IPS DF 6.9 (cell line): Measurements from ENCODE around the gene GARIN3.

Experiments
- DNase-seq: peaks from one replicate; pipeline ENCODE4 v3.0.0-alpha.2; 2013; ENCODE audit warnings: low read depth, low spot score
- H3K27ac ChIP-seq: one replicate; pipeline ENCODE4 v1.5.1; 2013; ENCODE audit warnings: low read length, control low read depth
- H3K27me3 ChIP-seq: 2 replicates; pipeline ENCODE4 v1.6.1; 2013; ENCODE audit warnings: mild to moderate bottlenecking, low read length; ENCODE audit not compliant: control insufficient read depth, insufficient read depth
- H3K36me3 ChIP-seq: 2 replicates; pipeline ENCODE4 v1.6.1; 2013; ENCODE audit warnings: low read length; ENCODE audit not compliant: control insufficient read depth, insufficient read depth
- H3K4me1 ChIP-seq: 2 replicates; pipeline ENCODE4 v1.6.1; 2013; ENCODE audit warnings: low read length; ENCODE audit not compliant: control insufficient read depth, insufficient read depth
- H3K4me3 ChIP-seq: 2 replicates; pipeline ENCODE4 v1.5.1; 2013; ENCODE audit warnings: mild to moderate bottlenecking, low read length
- H3K9me3 ChIP-seq: 2 replicates; pipeline ENCODE4 v1.6.1; 2013; ENCODE audit warnings: low read length, inconsistent platforms; ENCODE audit not compliant: control insufficient read depth, insufficient read depth
- WGBS: extraction: QIAGEN DNeasy Blood & Tissue Kit; methylation state at CpG from one replicate; pipeline ENCODE4 v1.1.7; 2013; ENCODE audit warnings: mixed read lengths, missing lambda C conversion rate; ENCODE audit not compliant: insufficient read length, insufficient coverage; 5-methylcytosine and 5-hydroxymethylcytosine counted together

The GARIN3 gene

GRCh38 chr5:157184117-157184670 is 18.1 kb upstream of the GARIN3 start:
- no peak for DNase-seq
- Histone ChIP-seq H3K27me3 (peaks cover 3% of the 10 kb centered on the region; the same call in 1 of the 2 replicates), H3K4me1 (no peaks in the 10 kb centered on the region), H3K9me3 (no peaks in the 10 kb centered on the region), H3K36me3 (no peaks in the 10 kb centered on the region), H3K4me3 (no peak overlapping the region), H3K27ac (no peak overlapping the region)
- no CpG with 5 or more reads among the region's 8 CpGs for WGBS

DNA sequence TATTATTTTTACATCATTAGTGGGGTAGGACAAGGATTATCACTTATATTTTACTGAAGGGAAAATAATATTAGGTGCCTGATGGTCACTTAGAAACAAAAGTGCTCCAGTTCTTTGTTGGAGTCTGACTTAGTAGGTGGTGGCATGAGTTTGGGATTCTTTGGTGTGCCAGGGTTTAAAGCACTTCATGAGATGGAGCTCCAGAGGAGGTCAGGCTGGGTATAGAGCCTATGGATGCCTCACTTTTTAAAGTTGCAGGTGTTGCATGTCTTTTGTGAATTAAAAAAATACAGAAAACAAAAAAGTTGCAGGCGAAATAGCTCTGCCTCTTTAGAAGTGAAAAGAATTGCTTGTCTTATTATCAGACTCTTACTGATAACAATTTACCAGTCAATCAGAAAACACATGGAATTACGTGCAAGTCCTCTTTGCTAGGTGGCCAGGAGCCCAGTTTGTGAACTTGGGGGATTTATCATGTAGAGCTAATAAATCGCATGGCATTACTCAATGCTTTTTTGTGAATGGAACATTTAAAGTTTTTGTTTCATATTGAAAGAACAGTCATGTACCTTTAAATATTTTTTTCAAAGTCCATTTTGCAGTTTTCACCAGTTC is 16.2 kb upstream of the GARIN3 start:
- DNase-seq = no peak
- Histone ChIP-seq H3K36me3 (no peaks in the 10 kb centered on the region), H3K4me1 (no peaks in the 10 kb centered on the region), H3K9me3 (no peaks in the 10 kb centered on the region), H3K27me3 (peaks cover 2% of the 10 kb centered on the region; the same call in 1 of the 2 replicates), H3K4me3 (no peak overlapping the region), H3K27ac (no peak overlapping the region)
- WGBS = no CpG with 5 or more reads among the region's 3 CpGs

DNA sequence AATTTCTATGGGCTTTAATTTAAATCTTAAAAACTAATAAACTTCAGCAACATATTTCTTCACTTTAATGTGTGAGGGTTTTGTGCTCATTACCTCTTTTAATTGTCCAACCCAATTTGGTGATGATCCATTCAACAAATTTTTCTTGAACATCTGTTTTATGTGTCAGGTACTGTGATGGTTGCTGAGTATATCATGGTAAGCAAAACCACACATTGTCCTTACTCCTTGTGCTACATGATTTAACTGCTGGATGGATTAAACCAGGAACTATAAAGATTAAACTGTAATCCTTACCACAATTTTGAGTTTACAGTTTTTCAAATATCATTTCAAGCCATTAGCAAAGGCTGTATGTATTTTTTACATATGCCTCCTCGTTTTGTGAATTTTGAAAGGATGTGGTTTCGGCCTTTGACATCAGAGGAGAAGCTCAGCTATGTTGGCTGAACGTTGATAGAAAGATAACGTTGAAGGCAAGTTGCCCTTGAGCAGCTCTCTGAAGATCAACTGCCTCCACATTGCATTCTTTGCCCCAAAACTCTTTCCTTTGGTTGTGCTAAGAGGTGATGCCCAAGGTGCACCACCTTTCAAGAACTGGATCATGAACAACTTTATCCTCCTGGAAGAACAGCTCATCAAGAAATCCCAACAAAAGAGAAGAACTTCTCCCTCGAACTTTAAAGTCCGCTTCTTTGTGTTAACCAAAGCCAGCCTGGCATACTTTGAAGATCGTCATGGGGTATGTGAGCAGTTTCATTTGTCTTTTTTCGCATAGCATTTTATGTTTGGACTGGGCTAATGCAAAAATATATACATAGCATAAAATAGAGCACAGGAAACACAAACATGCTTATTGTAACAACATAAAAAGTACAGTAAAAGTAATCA is 14.6 kb upstream of the GARIN3 start, which contains the start of gene ITK:
Gene ITK, plus strand, starts transcription at position 467 of the 891 bp plus-strand sequence. Its CDS starts 138 bp downstream, at position 605.
- Histone ChIP-seq H3K9me3 (no peaks in the 10 kb centered on the region), H3K4me1 (no peaks in the 10 kb centered on the region), H3K4me3 (no peak within 1 kb of the TSS), H3K36me3 (no peaks in the 10 kb centered on the region), H3K27me3 (no peaks in the 10 kb centered on the region), H3K27ac (no peak within 1 kb of the TSS)
- DNase-seq = no peak
- WGBS = no CpG with 5 or more reads among the region's 8 CpGs

DNA sequence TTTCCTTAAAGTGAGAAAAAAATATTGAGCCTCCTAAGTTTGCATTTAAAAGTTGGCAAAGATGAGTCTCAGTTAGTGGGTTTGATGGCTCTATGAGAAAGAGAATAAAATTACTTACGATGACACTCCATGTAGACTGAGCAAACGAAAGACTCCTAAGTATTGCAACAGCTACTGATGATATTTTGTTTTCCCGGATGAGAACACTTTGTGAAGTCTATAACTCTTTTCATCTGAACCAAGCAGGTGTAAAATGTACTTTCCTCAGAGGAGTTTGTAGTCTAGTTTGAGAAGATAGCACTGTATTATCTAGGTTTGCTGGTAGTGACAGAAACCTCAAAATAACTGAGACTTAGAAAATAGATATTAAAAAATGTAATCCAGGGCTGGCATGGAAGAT is 12.9 kb upstream of the GARIN3 start:
- no peak for DNase-seq
- Histone ChIP-seq H3K4me1 (no peaks in the 10 kb centered on the region), H3K9me3 (no peaks in the 10 kb centered on the region), H3K4me3 (no peak overlapping the region), H3K27ac (no peak overlapping the region), H3K27me3 (no peaks in the 10 kb centered on the region), H3K36me3 (no peaks in the 10 kb centered on the region)
- WGBS = no CpG with 5 or more reads among the region's 3 CpGs

- Histone ChIP-seq H3K9me3 (no peaks in the 10 kb centered on the region), H3K4me1 (no peaks in the 10 kb centered on the region), H3K27me3 (no peaks in the 10 kb centered on the region), H3K4me3 (no peak overlapping the region), H3K36me3 (no peaks in the 10 kb centered on the region), H3K27ac (no peak overlapping the region)
- WGBS = no CpG with 5 or more reads among the region's 6 CpGs
- no peak for DNase-seq
Observed at GRCh38 chr5:157177953-157178352, 11.9 kb upstream of the GARIN3 start.

DNA sequence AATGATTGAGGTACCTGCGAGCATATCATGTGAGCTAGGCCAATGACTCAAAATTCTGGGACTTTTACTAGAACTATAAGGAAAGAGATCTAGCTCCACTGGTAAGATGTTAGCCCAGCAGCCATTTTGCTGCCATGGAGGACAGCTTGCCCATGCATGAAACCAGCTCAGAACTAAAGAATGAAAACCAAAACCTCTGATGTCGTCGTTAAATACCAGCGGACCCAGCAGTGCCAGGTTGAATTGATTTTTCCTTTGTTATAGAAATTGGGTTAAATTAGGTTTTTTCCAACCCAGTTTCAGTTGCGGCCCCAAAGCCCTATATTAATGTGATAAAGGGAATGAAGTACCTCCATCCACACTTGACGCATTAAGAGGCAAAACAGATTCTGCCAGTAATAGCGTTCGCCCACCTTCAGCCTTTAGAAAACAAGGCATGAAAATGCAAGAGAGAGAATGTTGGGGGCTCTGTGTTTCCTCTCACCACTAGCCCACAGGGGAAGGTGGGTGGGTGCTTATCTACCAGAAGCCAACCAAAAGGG is 9.1 kb upstream of the GARIN3 start:
- no peak overlapping the region for H3K27ac ChIP-seq
- H3K4me3 ChIP-seq = no peak overlapping the region
- H3K9me3 ChIP-seq = peaks cover 2% of the 10 kb centered on the region; the same call in 1 of the 2 replicates
- DNase-seq = no peak
- no peaks in the 10 kb centered on the region for H3K27me3 ChIP-seq
- no peaks in the 10 kb centered on the region for H3K4me1 ChIP-seq
- no peaks in the 10 kb centered on the region for H3K36me3 ChIP-seq
- no CpG with 5 or more reads among the region's 8 CpGs for WGBS

GRCh38 chr5:157172403-157172802 is 6.3 kb upstream of the GARIN3 start:
- WGBS = no CpG with 5 or more reads among the region's 2 CpGs
- H3K4me3 ChIP-seq = no peak overlapping the region
- no peak for DNase-seq

DNA sequence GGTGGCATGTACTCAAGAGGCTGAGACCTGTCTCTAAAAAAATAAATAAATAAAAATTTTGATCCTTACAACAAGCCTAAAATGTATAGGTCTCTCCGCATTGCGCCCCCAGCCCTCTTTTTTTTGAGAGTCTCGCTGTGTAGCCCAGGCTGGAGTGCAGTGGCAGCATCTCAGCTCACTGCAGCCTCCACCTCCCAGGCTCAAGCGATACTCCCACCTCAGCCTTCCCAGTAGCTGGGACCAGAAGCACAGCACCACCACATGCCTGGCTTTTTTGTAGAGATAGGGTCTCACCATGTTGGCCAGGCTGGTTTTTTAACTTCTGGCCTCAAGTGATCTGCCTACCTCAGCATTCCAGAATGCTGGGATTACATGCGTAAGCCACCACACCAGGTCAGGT is 2.2 kb upstream of the GARIN3 start:
- Histone ChIP-seq H3K27ac (no peak overlapping the region), H3K27me3 (no peaks in the 10 kb centered on the region), H3K4me1 (no peaks in the 10 kb centered on the region), H3K9me3 (peaks cover 2% of the 10 kb centered on the region; the same call in 1 of the 2 replicates), H3K36me3 (no peaks in the 10 kb centered on the region), H3K4me3 (no peak overlapping the region)
- no peak for DNase-seq
- no CpG with 5 or more reads among the region's 5 CpGs for WGBS

More at GRCh38 chr5:157172403-157172802, 6.3 kb upstream of the GARIN3 start:
- Histone ChIP-seq H3K9me3 (peaks cover 2% of the 10 kb centered on the region; the same call in 1 of the 2 replicates), H3K27ac (no peak overlapping the region), H3K4me1 (no peaks in the 10 kb centered on the region), H3K36me3 (no peaks in the 10 kb centered on the region), H3K27me3 (no peaks in the 10 kb centered on the region)

DNA sequence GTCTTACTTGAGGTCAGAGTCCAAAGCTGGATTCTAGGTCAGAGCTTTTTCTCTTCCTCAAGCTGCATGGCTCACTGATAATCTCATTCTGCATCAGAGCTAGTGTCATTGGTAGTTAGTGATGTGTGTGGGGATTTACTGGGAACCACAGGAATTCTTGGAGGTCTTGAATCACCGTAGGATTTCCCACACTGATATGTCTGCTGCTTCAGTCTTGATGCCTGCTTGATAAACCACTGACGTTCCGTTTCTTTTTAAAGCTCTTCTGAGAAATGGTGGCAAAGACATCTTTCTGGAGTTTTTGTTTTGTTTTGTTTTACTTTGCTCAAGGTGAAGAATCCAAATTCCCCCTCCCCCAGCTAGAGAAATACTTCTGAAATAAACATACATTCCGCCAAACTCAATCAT is 1.2 kb upstream of the GARIN3 start:
- H3K27ac ChIP-seq = no peak overlapping the region
- H3K36me3 ChIP-seq = no peaks in the 10 kb centered on the region
- H3K4me1 ChIP-seq = no peaks in the 10 kb centered on the region
- no peak overlapping the region for H3K4me3 ChIP-seq
- DNase-seq = no peak
- H3K27me3 ChIP-seq = no peaks in the 10 kb centered on the region
- no CpG with 5 or more reads among the region's 4 CpGs for WGBS
- H3K9me3 ChIP-seq = peaks cover 2% of the 10 kb centered on the region; the same call in 1 of the 2 replicates

DNA sequence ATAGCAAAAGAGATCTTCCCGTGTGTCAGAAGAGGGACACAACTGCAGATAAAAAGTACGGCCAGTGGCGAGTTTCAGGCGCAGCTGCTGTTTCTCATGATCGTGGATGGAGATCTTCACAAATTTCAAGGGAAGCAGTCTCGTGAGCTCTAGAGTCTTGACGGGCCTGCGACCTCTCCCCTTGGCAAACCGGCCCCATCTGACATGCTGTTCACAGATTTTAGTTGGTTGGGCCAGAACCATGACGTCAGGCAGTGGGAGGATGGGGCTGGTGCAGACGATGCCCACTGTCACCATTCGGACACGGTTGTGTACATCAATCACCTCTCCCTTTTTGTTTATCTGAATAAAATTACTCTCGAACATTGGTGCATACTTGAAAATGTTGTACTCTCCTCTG is 396 bp downstream of the GARIN3 start:
- Histone ChIP-seq H3K27ac (no peak overlapping the region), H3K36me3 (no peaks in the 10 kb centered on the region), H3K27me3 (no peaks in the 10 kb centered on the region), H3K9me3 (no peaks in the 10 kb centered on the region), H3K4me3 (no peak overlapping the region), H3K4me1 (no peaks in the 10 kb centered on the region)
- WGBS = no CpG with 5 or more reads among the region's 14 CpGs
- no peak for DNase-seq
